Transverse colon (tissue), 4 donors: ENCODE measurements around the gene BMERB1.

Experiments
- POLR2A ChIP-seq: fragments of 450-650 bp; IDR thresholded peaks from one replicate; pipeline ENCODE4 v1.6.1; 2016; ENCODE audit warnings: antibody characterized with exemption, mild to moderate bottlenecking, moderate library complexity
- POLR2AphosphoS5 ChIP-seq, 3 donors: sonication (generic); formaldehyde crosslinking; IDR thresholded peaks; one replicate each; pipeline ENCODE4 v1.6.1; 2016; ENCODE audit warnings: antibody characterized with exemption in 3 of 3
- TF ChIP-seq, protein P1 (sequence below), 5 experiments: fragments of 200-600 bp in 3 of 5; fragments of 450-650 bp in 2 of 5; sonication (generic) in 3 of 5; IDR thresholded peaks; 1 replicate in 2 of 5; 2 replicates in 3 of 5; pipeline ENCODE4 v1.5.1; 2016 to 2017; ENCODE audit warnings: antibody characterized with exemption in 5 of 5, inconsistent platforms in 3 of 5, mild to moderate bottlenecking in 2 of 5, moderate library complexity in 1 of 5

DNA sequence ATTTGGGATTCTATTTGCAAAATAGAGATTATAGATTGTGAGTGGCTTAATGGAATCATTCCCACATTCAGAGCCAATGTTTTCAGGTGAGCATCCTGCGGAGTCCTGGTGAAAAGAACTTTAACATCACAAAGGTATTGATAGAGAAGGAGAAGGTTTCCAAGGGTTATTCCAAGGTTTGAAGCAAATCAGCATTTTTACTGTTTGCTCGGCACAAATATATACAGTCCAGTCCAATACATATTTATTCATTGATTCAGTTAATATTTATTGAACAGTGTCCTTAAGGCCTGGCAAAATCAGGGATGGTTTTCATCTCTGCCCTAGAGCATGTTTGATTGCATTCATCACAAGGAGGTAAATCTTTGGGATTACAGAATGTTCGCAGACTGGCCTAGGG lies 32.4 kb upstream of the BMERB1 start:
- TF ChIP-seq, protein P1, sequence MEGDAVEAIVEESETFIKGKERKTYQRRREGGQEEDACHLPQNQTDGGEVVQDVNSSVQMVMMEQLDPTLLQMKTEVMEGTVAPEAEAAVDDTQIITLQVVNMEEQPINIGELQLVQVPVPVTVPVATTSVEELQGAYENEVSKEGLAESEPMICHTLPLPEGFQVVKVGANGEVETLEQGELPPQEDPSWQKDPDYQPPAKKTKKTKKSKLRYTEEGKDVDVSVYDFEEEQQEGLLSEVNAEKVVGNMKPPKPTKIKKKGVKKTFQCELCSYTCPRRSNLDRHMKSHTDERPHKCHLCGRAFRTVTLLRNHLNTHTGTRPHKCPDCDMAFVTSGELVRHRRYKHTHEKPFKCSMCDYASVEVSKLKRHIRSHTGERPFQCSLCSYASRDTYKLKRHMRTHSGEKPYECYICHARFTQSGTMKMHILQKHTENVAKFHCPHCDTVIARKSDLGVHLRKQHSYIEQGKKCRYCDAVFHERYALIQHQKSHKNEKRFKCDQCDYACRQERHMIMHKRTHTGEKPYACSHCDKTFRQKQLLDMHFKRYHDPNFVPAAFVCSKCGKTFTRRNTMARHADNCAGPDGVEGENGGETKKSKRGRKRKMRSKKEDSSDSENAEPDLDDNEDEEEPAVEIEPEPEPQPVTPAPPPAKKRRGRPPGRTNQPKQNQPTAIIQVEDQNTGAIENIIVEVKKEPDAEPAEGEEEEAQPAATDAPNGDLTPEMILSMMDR (IDR thresholded peaks at IDR 0.05) = no peak
- TF ChIP-seq POLR2A = no peak
- no peak for TF ChIP-seq POLR2AphosphoS5 (IDR thresholded peaks at IDR 0.05)
